Rectal smooth muscle tissue (tissue), 1 donor: ENCODE results near the gene SCEL.

Experiments used
- H3K27ac ChIP-seq: one replicate; pipeline ENCODE4 v1.7.0; 2013; ENCODE audit warnings: low read depth, low read length, inconsistent platforms
- H3K27me3 ChIP-seq: one replicate; pipeline ENCODE4 v1.7.0; 2013; ENCODE audit warnings: low read length; ENCODE audit not compliant: control insufficient read depth, insufficient read depth
- H3K36me3 ChIP-seq: one replicate; pipeline ENCODE4 v1.7.0; 2013; ENCODE audit warnings: low read length; ENCODE audit not compliant: control insufficient read depth, insufficient read depth
- H3K4me1 ChIP-seq: one replicate; pipeline ENCODE4 v1.7.0; 2013; ENCODE audit warnings: low read length; ENCODE audit not compliant: control insufficient read depth, insufficient read depth
- H3K4me3 ChIP-seq: one replicate; pipeline ENCODE4 v1.7.0; 2013; ENCODE audit warnings: low read length
- H3K9ac ChIP-seq: one replicate; pipeline ENCODE4 v1.7.0; 2013; ENCODE audit warnings: low read length

SCEL gene

GRCh38 chr13:77583581-77583980 is 48.1 kb downstream of the SCEL start:
- Histone ChIP-seq H3K4me1 (no peaks in the 10 kb centered on the region), H3K9ac (no peak overlapping the region), H3K27ac (no peak overlapping the region), H3K27me3 (no peaks in the 10 kb centered on the region), H3K4me3 (no peak overlapping the region), H3K36me3 (no peaks in the 10 kb centered on the region)

GRCh38 chr13:77584106-77584505 is 48.6 kb downstream of the SCEL start:
- no peaks in the 10 kb centered on the region for H3K27me3 ChIP-seq
- no peak overlapping the region for H3K27ac ChIP-seq
- H3K4me1 ChIP-seq = no peaks in the 10 kb centered on the region
- no peak overlapping the region for H3K9ac ChIP-seq
- H3K4me3 ChIP-seq = no peak overlapping the region
- H3K36me3 ChIP-seq = no peaks in the 10 kb centered on the region

- H3K9ac ChIP-seq = no peak overlapping the region
- H3K4me3 ChIP-seq = no peak overlapping the region
- H3K4me1 ChIP-seq = no peaks in the 10 kb centered on the region
- no peaks in the 10 kb centered on the region for H3K36me3 ChIP-seq
- H3K27me3 ChIP-seq = no peaks in the 10 kb centered on the region
- H3K27ac ChIP-seq = no peak overlapping the region
Observed at GRCh38 chr13:77595166-77595810, 59.8 kb downstream of the SCEL start.

GRCh38 chr13:77596777-77597176 is 61.3 kb downstream of the SCEL start:
- no peaks in the 10 kb centered on the region for H3K4me1 ChIP-seq
- H3K36me3 ChIP-seq = no peaks in the 10 kb centered on the region
- H3K27ac ChIP-seq = no peak overlapping the region
- no peaks in the 10 kb centered on the region for H3K27me3 ChIP-seq
- H3K4me3 ChIP-seq = no peak overlapping the region
- H3K9ac ChIP-seq = no peak overlapping the region

- no peak overlapping the region for H3K9ac ChIP-seq
Observed at GRCh38 chr13:77599351-77599750, 63.8 kb downstream of the SCEL start.

GRCh38 chr13:77600701-77601100 is 65.2 kb downstream of the SCEL start:
- Histone ChIP-seq H3K36me3 (no peaks in the 10 kb centered on the region), H3K4me3 (no peak overlapping the region), H3K9ac (no peak overlapping the region), H3K27ac (no peak overlapping the region), H3K4me1 (no peaks in the 10 kb centered on the region), H3K27me3 (no peaks in the 10 kb centered on the region)

More at GRCh38 chr13:77599351-77599750, 63.8 kb downstream of the SCEL start:
- Histone ChIP-seq H3K27ac (no peak overlapping the region), H3K4me3 (no peak overlapping the region), H3K27me3 (no peaks in the 10 kb centered on the region), H3K4me1 (no peaks in the 10 kb centered on the region), H3K36me3 (no peaks in the 10 kb centered on the region)

GRCh38 chr13:77611068-77611467 is 75.6 kb downstream of the SCEL start:
- H3K36me3 ChIP-seq = no peaks in the 10 kb centered on the region
- no peak overlapping the region for H3K4me3 ChIP-seq
- no peak overlapping the region for H3K27ac ChIP-seq
- H3K9ac ChIP-seq = no peak overlapping the region
- no peaks in the 10 kb centered on the region for H3K27me3 ChIP-seq
- H3K4me1 ChIP-seq = no peaks in the 10 kb centered on the region

GRCh38 chr13:77616027-77616426 is 80.5 kb downstream of the SCEL start:
- Histone ChIP-seq H3K27ac (no peak overlapping the region), H3K4me1 (no peaks in the 10 kb centered on the region), H3K9ac (no peak overlapping the region), H3K4me3 (no peak overlapping the region), H3K36me3 (no peaks in the 10 kb centered on the region), H3K27me3 (no peaks in the 10 kb centered on the region)

- Histone ChIP-seq H3K4me1 (no peaks in the 10 kb centered on the region), H3K27ac (no peak overlapping the region), H3K4me3 (no peak overlapping the region), H3K36me3 (no peaks in the 10 kb centered on the region), H3K27me3 (no peaks in the 10 kb centered on the region), H3K9ac (no peak overlapping the region)
Observed at GRCh38 chr13:77619655-77620054, 84.1 kb downstream of the SCEL start.

- no peaks in the 10 kb centered on the region for H3K27me3 ChIP-seq
- no peaks in the 10 kb centered on the region for H3K4me1 ChIP-seq
- H3K36me3 ChIP-seq = no peaks in the 10 kb centered on the region
- no peak overlapping the region for H3K4me3 ChIP-seq
- H3K27ac ChIP-seq = no peak overlapping the region
- no peak overlapping the region for H3K9ac ChIP-seq
Observed at GRCh38 chr13:77620138-77620537, 84.6 kb downstream of the SCEL start.

- no peaks in the 10 kb centered on the region for H3K36me3 ChIP-seq
- H3K27me3 ChIP-seq = no peaks in the 10 kb centered on the region
- no peak overlapping the region for H3K4me3 ChIP-seq
- H3K27ac ChIP-seq = no peak overlapping the region
- H3K9ac ChIP-seq = no peak overlapping the region
- H3K4me1 ChIP-seq = no peaks in the 10 kb centered on the region
Observed at GRCh38 chr13:77623806-77624205, 88.3 kb downstream of the SCEL start.

- no peak overlapping the region for H3K9ac ChIP-seq
- H3K27me3 ChIP-seq = no peaks in the 10 kb centered on the region
- no peak overlapping the region for H3K27ac ChIP-seq
- H3K4me1 ChIP-seq = no peaks in the 10 kb centered on the region
- no peak overlapping the region for H3K4me3 ChIP-seq
- no peaks in the 10 kb centered on the region for H3K36me3 ChIP-seq
Observed at GRCh38 chr13:77628170-77628569, 92.7 kb downstream of the SCEL start.

- no peaks in the 10 kb centered on the region for H3K27me3 ChIP-seq
- no peak overlapping the region for H3K9ac ChIP-seq
- H3K27ac ChIP-seq = no peak overlapping the region
- no peaks in the 10 kb centered on the region for H3K4me1 ChIP-seq
- H3K4me3 ChIP-seq = no peak overlapping the region
- no peaks in the 10 kb centered on the region for H3K36me3 ChIP-seq
Observed at GRCh38 chr13:77637588-77637987, 102.1 kb downstream of the SCEL start.
